CD14-positive monocyte (primary cell): ENCODE results near the gene LRRC45. TPM values are rescaled to one million over a fixed set of nuclear protein-coding genes. Genes with fewer than 3 reads are reported as not detected.

ENCODE experiments used
- DNase-seq, 3 donors: peaks; one replicate each; pipeline ENCODE4 v3.0.0-alpha.2; 2011 to 2022
- H2AFZ ChIP-seq: 2 replicates; pipeline ENCODE4 v1.6.0; 2012; ENCODE audit warnings: mild to moderate bottlenecking, low read depth, low read length, inconsistent platforms; ENCODE audit not compliant: insufficient read depth, poor library complexity, severe bottlenecking
- H3K27ac ChIP-seq, 2 donors: 1 replicate in 1 of 2; 2 replicates in 1 of 2; pipeline ENCODE4 v1.5.1; 2012 to 2013; ENCODE audit warnings: low read length in 2 of 2, control low read depth in 1 of 2, inconsistent platforms in 1 of 2, low read depth in 1 of 2, mild to moderate bottlenecking in 1 of 2
- H3K27me3 ChIP-seq, 2 donors: one replicate each; pipeline versions ENCODE4 v1.6.0 to v1.6.1; 2011 to 2013; ENCODE audit warnings: low read length in 2 of 2; ENCODE audit not compliant: control insufficient read depth in 2 of 2, insufficient read depth in 2 of 2
- H3K36me3 ChIP-seq, 2 donors: replicated peaks in 1 of 2; 1 replicate in 1 of 2; 2 replicates in 1 of 2; pipeline versions ENCODE4 v1.5.1 to v1.6.1; 2012 to 2013; ENCODE audit warnings: low read length in 2 of 2, control low read depth in 1 of 2, inconsistent platforms in 1 of 2, mild to moderate bottlenecking in 1 of 2; ENCODE audit not compliant: insufficient read depth in 2 of 2, control insufficient read depth in 1 of 2
- H3K4me1 ChIP-seq, 2 donors: 1 replicate in 1 of 2; 2 replicates in 1 of 2; pipeline versions ENCODE4 v1.5.1 to v1.6.1; 2012 to 2013; ENCODE audit warnings: low read length in 2 of 2, control low read depth in 1 of 2, inconsistent platforms in 1 of 2, mild to moderate bottlenecking in 1 of 2, moderate library complexity in 1 of 2; ENCODE audit not compliant: insufficient read depth in 2 of 2, control insufficient read depth in 1 of 2
- H3K4me2 ChIP-seq: replicated peaks from 2 replicates; pipeline ENCODE3; 2012; ENCODE audit warnings: low read length, moderate library complexity, mild to moderate bottlenecking; ENCODE audit not compliant: poor library complexity, severe bottlenecking; ENCODE audit errors: extremely low read depth
- H3K4me3 ChIP-seq, 3 experiments: fragments of 200-600 bp in 1 of 3; sonication (generic) in 1 of 3; replicated peaks in 1 of 3; 1 replicate in 2 of 3; 2 replicates in 1 of 3; pipeline ENCODE4 v1.5.1; 2011 to 2013; ENCODE audit warnings: low read length in 3 of 3, mild to moderate bottlenecking in 3 of 3, control low read depth in 2 of 3, low read depth in 2 of 3, inconsistent platforms in 1 of 3, moderate library complexity in 1 of 3
- H3K79me2 ChIP-seq: 2 replicates; pipeline ENCODE4 v1.6.0; 2012; ENCODE audit warnings: mild to moderate bottlenecking, control low read depth, inconsistent platforms, low read length, moderate library complexity; ENCODE audit not compliant: insufficient read depth
- H3K9ac ChIP-seq: 2 replicates; pipeline ENCODE4 v1.6.0; 2017; ENCODE audit warnings: low read length, mild to moderate bottlenecking; ENCODE audit not compliant: insufficient read depth, poor library complexity, severe bottlenecking
- H3K9me3 ChIP-seq, 2 donors: replicated peaks in 1 of 2; 1 replicate in 1 of 2; 2 replicates in 1 of 2; pipeline versions ENCODE4 v1.5.1 to v1.6.1; 2012 to 2013; ENCODE audit warnings: low read length in 2 of 2, control low read depth in 1 of 2; ENCODE audit not compliant: control insufficient read depth in 1 of 2, insufficient read depth in 1 of 2
- H4K20me1 ChIP-seq: 2 replicates; pipeline ENCODE4 v1.6.0; 2012; ENCODE audit warnings: mild to moderate bottlenecking, low read length, control low read depth, moderate library complexity; ENCODE audit not compliant: insufficient read depth
- H3K27ac Mint-ChIP-seq, 7 donors: one replicate each; pipeline ENCODE4 v1.8.0; 2020; ENCODE audit warnings: mild to moderate bottlenecking in 7 of 7, mixed read lengths in 7 of 7, moderate library complexity in 6 of 7, inconsistent platforms in 2 of 7
- H3K27me3 Mint-ChIP-seq, 3 donors: one replicate each; pipeline ENCODE4 v1.8.0; 2021 to 2022; ENCODE audit warnings: low read depth in 3 of 3, mild to moderate bottlenecking in 3 of 3, mixed read lengths in 3 of 3, moderate library complexity in 3 of 3, inconsistent platforms in 1 of 3
- H3K36me3 Mint-ChIP-seq, 2 donors: one replicate each; pipeline ENCODE4 v1.8.0; 2020; ENCODE audit warnings: mixed read lengths in 2 of 2, inconsistent platforms in 1 of 2, mild to moderate bottlenecking in 1 of 2
- H3K4me1 Mint-ChIP-seq: one replicate; pipeline ENCODE4 v1.8.0; 2020; ENCODE audit warnings: mild to moderate bottlenecking, mixed read lengths
- H3K4me3 Mint-ChIP-seq, 2 donors: one replicate each; pipeline ENCODE4 v1.8.0; 2020; ENCODE audit warnings: mild to moderate bottlenecking in 2 of 2, mixed read lengths in 2 of 2, moderate library complexity in 1 of 2
- H3K9me3 Mint-ChIP-seq, 7 donors: one replicate each; pipeline ENCODE4 v1.8.0; 2020 to 2022; ENCODE audit warnings: mixed read lengths in 7 of 7, mild to moderate bottlenecking in 6 of 7, moderate library complexity in 6 of 7, inconsistent platforms in 2 of 7
- CTCF ChIP-seq: fragments of 200-600 bp; IDR thresholded peaks from one replicate; pipeline ENCODE4 v1.8.0; 2022; ENCODE audit warnings: antibody characterized with exemption, mild to moderate bottlenecking
- WGBS: methylation state at CpG from one replicate; pipeline ENCODE4 v1.1.5; 2013; ENCODE audit warnings: missing lambda C conversion rate; ENCODE audit not compliant: insufficient coverage; 5-methylcytosine and 5-hydroxymethylcytosine counted together
- intact Hi-C, 2 donors: fragments of 100-400 bp; cut with micrococcal nuclease; formaldehyde crosslinking; loops; one replicate each; pipeline versions ENCODE4 v1.15.0 to v1.15.1; 2023
- polyA plus RNA-seq, 3 donors: library from polyadenylated mRNA; depleted of rRNA in 1 of 3; unstranded in 2 of 3; stranded (reverse) in 1 of 3; fragments of 300-500 nt in 2 of 3; fragments of >200 nt in 1 of 3; fragmentation: Illumina TruSeq in 2 of 3; gene quantifications; 1 replicate in 2 of 3; 2 replicates in 1 of 3; pipeline ENCODE4 v1.2.3, GENCODE V29; 2012 to 2021

Gene LRRC45
- polyA plus RNA-seq, 3 donors = 2.6 to 12.2 (median 3.4) TPM

- no peak for TF ChIP-seq CTCF
These were observed 23.8 kb downstream of the LRRC45 start for GRCh38 chr17:82046903-82047302.

GRCh38 chr17:82047379-82047778, 24.3 kb downstream of the LRRC45 start:
- Histone ChIP-seq H3K79me2 (peaks cover 7% of the 10 kb centered on the region), H3K36me3 (peaks cover 20 to 28% of the 10 kb centered on the region in 2 donors), H3K9me3 (no peaks in the 10 kb centered on the region), H3K4me3 (no peak overlapping the region), H3K4me1 (peaks cover 11 to 17% of the 10 kb centered on the region in 2 donors), H3K4me2 (no peak overlapping the region), H3K27ac (no peak overlapping the region), H3K27me3 (no peaks in the 10 kb centered on the region), H3K9ac (no peak overlapping the region), H4K20me1 (peaks cover 3% of the 10 kb centered on the region), H2AFZ (no peak overlapping the region)
- DNase-seq = no peak
- Mint-ChIP-seq H3K27ac (no peak overlapping the region), H3K4me1 (peaks cover 9% of the 10 kb centered on the region), H3K9me3 (no peaks in the 10 kb centered on the region), H3K36me3 (peaks cover 17 to 34% of the 10 kb centered on the region in 2 donors), H3K4me3 (no peak overlapping the region), H3K27me3 (peaks cover 0 to 1% (median under 1%) of the 10 kb centered on the region in 3 donors)
- intact Hi-C loops = no loop called here
- 97% methylated on average over 24 of the region's 24 CpGs for WGBS
- no peak for TF ChIP-seq CTCF

More at GRCh38 chr17:82046903-82047302, 23.8 kb downstream of the LRRC45 start:
- no peaks in the 10 kb centered on the region for H4K20me1 ChIP-seq
- no peak overlapping the region for H2AFZ ChIP-seq
- Mint-ChIP-seq H3K27ac (no peak overlapping the region), H3K27me3 (peaks cover 0 to 2% (median 1%) of the 10 kb centered on the region in 3 donors), H3K4me1 (peaks cover 9% of the 10 kb centered on the region), H3K9me3 (no peaks in the 10 kb centered on the region), H3K4me3 (no peak overlapping the region), H3K36me3 (peaks cover 17 to 34% of the 10 kb centered on the region in 2 donors)
- 93% methylated on average over 16 of the region's 21 CpGs for WGBS
- H3K79me2 ChIP-seq = peaks cover 3% of the 10 kb centered on the region
- peaks cover 8 to 13% of the 10 kb centered on the region in 2 donors for H3K4me1 ChIP-seq
- H3K4me3 ChIP-seq = no peak overlapping the region
- peaks cover 20 to 28% of the 10 kb centered on the region in 2 donors for H3K36me3 ChIP-seq
- no peaks in the 10 kb centered on the region for H3K9me3 ChIP-seq
- no peak overlapping the region for H3K27ac ChIP-seq
- H3K27me3 ChIP-seq = no peaks in the 10 kb centered on the region
- DNase-seq = no peak
- no peak overlapping the region for H3K9ac ChIP-seq
- H3K4me2 ChIP-seq = no peak overlapping the region
- intact Hi-C loops = no loop called here
